D721Med (cell line): Measurements from ENCODE around the gene GGT6.

Experiments
- DNase-seq: peaks from one replicate; pipeline ENCODE4 v3.0.0; 2011; ENCODE audit warnings: low spot score; ENCODE audit not compliant: insufficient read length
- FAIRE-seq: peaks from 2 replicates; lab custom pipeline; 2011; peaks lifted over from hg19 to GRCh38; lab: Jason Lieb, UNC
- CTCF ChIP-seq: IDR thresholded peaks from 2 replicates; pipeline ENCODE4 v1.5.1; 2012; ENCODE audit warnings: mild to moderate bottlenecking, control low read depth; ENCODE audit not compliant: insufficient read depth; ENCODE audit errors: missing control alignments

Gene GGT6

GRCh38 chr17:4574448-4575045, 14.2 kb upstream of the GGT6 start:
- TF ChIP-seq CTCF: no peak
- FAIRE-seq (no peak), DNase-seq (no peak)

GRCh38 chr17:4573669-4574068, 13.3 kb upstream of the GGT6 start:
- no peak for FAIRE-seq
- no peak for DNase-seq
- no peak for TF ChIP-seq CTCF

GRCh38 chr17:4573115-4573514, 12.7 kb upstream of the GGT6 start:
- TF ChIP-seq CTCF: no peak
- no peak for DNase-seq
- FAIRE-seq: no peak

- no peak for TF ChIP-seq CTCF
- DNase-seq: no peak
- FAIRE-seq: no peak
Observed at GRCh38 chr17:4572131-4572530, 11.8 kb upstream of the GGT6 start.

GRCh38 chr17:4569591-4569990, 9.2 kb upstream of the GGT6 start:
- FAIRE-seq (no peak), DNase-seq (no peak)
- no peak for TF ChIP-seq CTCF

- TF ChIP-seq CTCF: peak; percentile 51
- FAIRE-seq: no peak
- DNase-seq: peak; percentile 75
Observed at GRCh38 chr17:4566785-4567184, 6.4 kb upstream of the GGT6 start.
